SK-N-SH treated with all-trans-retinoic acid at 6 μM for 48 hours (cell line): Measurements from ENCODE around the gene ELMO1.

Experiments
- ARNTL ChIP-seq: fragments of 450-650 bp; formaldehyde crosslinking; IDR thresholded peaks from 2 replicates; pipeline ENCODE4 v1.5.0; 2020; ENCODE audit warnings: low read depth, mild to moderate bottlenecking, moderate library complexity, borderline replicate concordance
- BACH2 ChIP-seq: fragments of 250-450 bp; sonication (Bioruptor Pico); IDR thresholded peaks from 2 replicates; pipeline ENCODE4 v1.9.0; 2021; ENCODE audit warnings: mild to moderate bottlenecking, borderline replicate concordance
- CREB5 ChIP-seq: fragments of 250-450 bp; sonication (Bioruptor Pico); IDR thresholded peaks from 2 replicates; pipeline ENCODE4 v1.5.1; 2020; ENCODE audit warnings: low read depth, mild to moderate bottlenecking, moderate library complexity
- CSDC2 ChIP-seq: fragments of 250-450 bp; sonication (Bioruptor Pico); IDR thresholded peaks from 2 replicates; pipeline ENCODE4 v1.5.0; 2020; ENCODE audit warnings: mild to moderate bottlenecking, moderate library complexity
- OSR1 ChIP-seq: fragments of 250-450 bp; sonication (Bioruptor Pico); IDR thresholded peaks from 2 replicates; pipeline ENCODE4 v1.8.0; 2022; ENCODE audit warnings: moderate library complexity, mild to moderate bottlenecking, inconsistent platforms
- RARB ChIP-seq: fragments of 250-450 bp; sonication (Bioruptor Pico); IDR thresholded peaks from 2 replicates; pipeline ENCODE4 v1.8.0; 2021; ENCODE audit warnings: mild to moderate bottlenecking, moderate library complexity
- SNAI2 ChIP-seq: fragments of 250-450 bp; sonication (Bioruptor Pico); IDR thresholded peaks from 2 replicates; pipeline ENCODE4 v1.5.0; 2020; ENCODE audit warnings: mild to moderate bottlenecking, moderate library complexity
- ZC3H10 ChIP-seq: fragments of 250-450 bp; sonication (Bioruptor Pico); IDR thresholded peaks from 2 replicates; pipeline ENCODE4 v1.5.1; 2021; ENCODE audit warnings: mild to moderate bottlenecking, moderate library complexity
- ZFP3 ChIP-seq: fragments of 250-450 bp; sonication (Bioruptor Pico); IDR thresholded peaks from 2 replicates; pipeline ENCODE4 v1.5.0; 2020; ENCODE audit warnings: mild to moderate bottlenecking, moderate library complexity
- ZFP30 ChIP-seq: fragments of 450-650 bp; formaldehyde crosslinking; IDR thresholded peaks from 2 replicates; pipeline ENCODE4 v1.5.0; 2022; ENCODE audit warnings: mild to moderate bottlenecking, moderate library complexity
- ZNF70 ChIP-seq: fragments of 450-650 bp; formaldehyde crosslinking; IDR thresholded peaks from 2 replicates; pipeline ENCODE4 v1.5.0; 2020; ENCODE audit warnings: mild to moderate bottlenecking, moderate library complexity
- ZNF8 ChIP-seq: fragments of 450-650 bp; formaldehyde crosslinking; IDR thresholded peaks from 2 replicates; pipeline ENCODE4 v1.5.0; 2020; ENCODE audit warnings: mild to moderate bottlenecking, moderate library complexity

GRCh38 chr7:37428681-37429434, 19.8 kb downstream of the ELMO1 start:
- TF ChIP-seq OSR1 (CRISPR knock-in tag) (no peak), ZNF8 (no peak), BACH2 (CRISPR knock-in tag) (no peak), CREB5 (CRISPR knock-in tag) (no peak), ZFP30 (CRISPR knock-in tag) (no peak), CSDC2 (CRISPR knock-in tag) (no peak), ARNTL (no peak), SNAI2 (CRISPR knock-in tag) (no peak), ZNF70 (CRISPR knock-in tag) (no peak), ZC3H10 (no peak), ZFP3 (CRISPR knock-in tag) (no peak), RARB (no peak)
